H9 (cell line): ENCODE data around the gene MR1. TPM values are rescaled to one million over a fixed set of nuclear protein-coding genes. Genes with fewer than 3 reads are reported as not detected.
"Not testable (repeated sequence)": the region's sequence is repeated elsewhere in the genome, so short reads cannot be mapped to it uniquely, and the experiment has no call there.

ENCODE experiments used
- DNase-seq: peaks from one replicate; pipeline ENCODE4 v3.0.0-alpha.2; 2017
- H2AFZ ChIP-seq: one replicate; pipeline ENCODE4 v1.6.1; 2013; ENCODE audit warnings: mild to moderate bottlenecking, low read length, control low read depth, moderate library complexity
- H2AK5ac ChIP-seq: 2 replicates; pipeline ENCODE4 v1.6.1; 2013; ENCODE audit warnings: low read length, control low read depth, mixed read lengths; ENCODE audit not compliant: insufficient read length
- H2BK120ac ChIP-seq: one replicate; pipeline ENCODE4 v1.6.1; 2013; ENCODE audit warnings: low read depth, mild to moderate bottlenecking, low read length, control low read depth, inconsistent platforms; ENCODE audit not compliant: poor library complexity, severe bottlenecking
- H2BK12ac ChIP-seq: 2 replicates; pipeline ENCODE4 v1.6.1; 2013; ENCODE audit warnings: low read length, control low read depth, mixed read lengths, low read depth; ENCODE audit not compliant: insufficient read length
- H2BK15ac ChIP-seq: 2 replicates; pipeline ENCODE4 v1.6.1; 2013; ENCODE audit warnings: low read depth, low read length, control low read depth
- H2BK20ac ChIP-seq: one replicate; pipeline ENCODE4 v1.6.1; 2013; ENCODE audit warnings: low read depth, mild to moderate bottlenecking, low read length, control low read depth, inconsistent platforms; ENCODE audit not compliant: poor library complexity, severe bottlenecking
- H2BK5ac ChIP-seq: 2 replicates; pipeline ENCODE4 v1.6.1; 2013; ENCODE audit warnings: low read length, control low read depth, mixed read lengths; ENCODE audit not compliant: insufficient read length
- H3K14ac ChIP-seq: 2 replicates; pipeline ENCODE4 v1.6.1; 2013; ENCODE audit warnings: low read length, control low read depth; ENCODE audit not compliant: insufficient read depth
- H3K18ac ChIP-seq: 2 replicates; pipeline ENCODE4 v1.6.1; 2013; ENCODE audit warnings: low read depth, mild to moderate bottlenecking, mixed read lengths, low read length, control low read depth; ENCODE audit not compliant: insufficient read length
- H3K23ac ChIP-seq: 2 replicates; pipeline ENCODE4 v1.6.1; 2013; ENCODE audit warnings: low read length, control low read depth, mixed read lengths, low read depth; ENCODE audit not compliant: insufficient read length
- H3K23me2 ChIP-seq: 2 replicates; pipeline ENCODE4 v1.6.1; 2013; ENCODE audit warnings: low read depth, mild to moderate bottlenecking, mixed read lengths, low read length, control low read depth; ENCODE audit not compliant: insufficient read length, poor library complexity, severe bottlenecking
- H3K27ac ChIP-seq: 2 replicates; pipeline ENCODE4 v1.5.1; 2013; ENCODE audit warnings: low read length, control low read depth, mixed read lengths, low read depth; ENCODE audit not compliant: insufficient read length
- H3K27me3 ChIP-seq: 2 replicates; pipeline ENCODE4 v1.6.1; 2013; ENCODE audit warnings: low read length, control low read depth, inconsistent platforms; ENCODE audit not compliant: insufficient read depth
- H3K4ac ChIP-seq: 2 replicates; pipeline ENCODE4 v1.6.1; 2013; ENCODE audit warnings: low read depth, mild to moderate bottlenecking, control low read depth, inconsistent platforms, low read length, moderate library complexity
- H3K4me1 ChIP-seq: 2 replicates; pipeline ENCODE4 v1.6.1; 2013; ENCODE audit warnings: low read length, control low read depth, inconsistent platforms; ENCODE audit not compliant: insufficient read depth
- H3K4me2 ChIP-seq: 2 replicates; pipeline ENCODE4 v1.6.1; 2013; ENCODE audit warnings: low read length, control low read depth, mixed read lengths; ENCODE audit not compliant: insufficient read length, insufficient read depth
- H3K56ac ChIP-seq: 2 replicates; pipeline ENCODE4 v1.6.1; 2013; ENCODE audit warnings: low read depth, mild to moderate bottlenecking, mixed read lengths, low read length, control low read depth; ENCODE audit not compliant: insufficient read length
- H3K79me1 ChIP-seq: 2 replicates; pipeline ENCODE4 v1.6.1; 2013; ENCODE audit warnings: low read depth, mild to moderate bottlenecking, moderate library complexity, low read length, control low read depth, inconsistent platforms; ENCODE audit not compliant: insufficient read depth, poor library complexity, severe bottlenecking
- H3K79me2 ChIP-seq: 2 replicates; pipeline ENCODE4 v1.6.1; 2013; ENCODE audit warnings: low read length, control low read depth, inconsistent platforms; ENCODE audit not compliant: insufficient read depth
- H3K9ac ChIP-seq: 2 replicates; pipeline ENCODE4 v1.6.1; 2013; ENCODE audit warnings: low read length, control low read depth, mixed read lengths; ENCODE audit not compliant: insufficient read length; ENCODE audit errors: extremely low read depth
- H3K9me3 ChIP-seq: one replicate; pipeline ENCODE4 v1.6.1; 2013; ENCODE audit warnings: low read depth, low read length, inconsistent platforms; ENCODE audit not compliant: control insufficient read depth
- H3T11ph ChIP-seq: one replicate; pipeline ENCODE4 v1.6.1; 2013; ENCODE audit warnings: mild to moderate bottlenecking, low read length, control low read depth, inconsistent platforms
- H4K20me1 ChIP-seq: one replicate; pipeline ENCODE4 v1.6.1; 2013; ENCODE audit not compliant: control insufficient read depth, insufficient read length, insufficient read depth
- H4K5ac ChIP-seq: 2 replicates; pipeline ENCODE4 v1.6.1; 2013; ENCODE audit warnings: low read depth, mild to moderate bottlenecking, mixed read lengths, low read length, control low read depth; ENCODE audit not compliant: insufficient read length
- H4K8ac ChIP-seq: replicated peaks from 2 replicates; pipeline ENCODE4 v1.6.1; 2013; ENCODE audit warnings: low read length, control low read depth, mixed read lengths, low read depth; ENCODE audit not compliant: insufficient read length
- H4K91ac ChIP-seq: 2 replicates; pipeline ENCODE4 v1.6.1; 2013; ENCODE audit warnings: low read depth, mild to moderate bottlenecking, moderate library complexity, mixed read lengths, low read length, control low read depth; ENCODE audit not compliant: insufficient read length
- H3K27ac Mint-ChIP-seq, 3 experiments: 2 replicates in 2 of 3; 3 replicates in 1 of 3; pipeline ENCODE4 v1.8.0; 2020 to 2021; ENCODE audit warnings: mixed read lengths in 3 of 3, mild to moderate bottlenecking in 1 of 3, moderate library complexity in 1 of 3
- H3K27me3 Mint-ChIP-seq: 2 replicates; pipeline ENCODE4 v1.8.0; 2021; ENCODE audit warnings: low read depth, mild to moderate bottlenecking, moderate library complexity, mixed read lengths
- H3K36me3 Mint-ChIP-seq, 3 experiments: 2 replicates in 2 of 3; 3 replicates in 1 of 3; pipeline ENCODE4 v1.8.0; 2020 to 2021; ENCODE audit warnings: low read depth in 3 of 3, mixed read lengths in 3 of 3; ENCODE audit not compliant: insufficient read depth in 1 of 3
- H3K4me1 Mint-ChIP-seq, 2 experiments: 2 replicates each; pipeline ENCODE4 v1.8.0; 2020; ENCODE audit warnings: mixed read lengths in 2 of 2
- H3K4me3 Mint-ChIP-seq, 2 experiments: 2 replicates in 1 of 2; 3 replicates in 1 of 2; pipeline ENCODE4 v1.8.0; 2020 to 2021; ENCODE audit warnings: mild to moderate bottlenecking in 2 of 2, mixed read lengths in 2 of 2, moderate library complexity in 1 of 2
- H3K9me3 Mint-ChIP-seq, 2 experiments: 2 replicates in 1 of 2; 3 replicates in 1 of 2; pipeline ENCODE4 v1.8.0; 2020; ENCODE audit warnings: mild to moderate bottlenecking in 2 of 2, mixed read lengths in 2 of 2, moderate library complexity in 1 of 2
- CTCF ChIP-seq: fragments of 200-600 bp; sonication (generic); conservative IDR thresholded peaks from 3 replicates; pipeline ENCODE4 v1.8.0; 2021; ENCODE audit warnings: antibody characterized with exemption, mild to moderate bottlenecking
- WGBS: extraction: QIAGEN DNeasy Blood & Tissue Kit; methylation state at CpG from one replicate; pipeline ENCODE4 v1.1.7; 2013; ENCODE audit warnings: missing lambda C conversion rate, low lambda C conversion rate, mixed read lengths; ENCODE audit not compliant: insufficient read length; ENCODE audit errors: extremely low coverage; 5-methylcytosine and 5-hydroxymethylcytosine counted together
- total RNA-seq: library from RNA; stranded (reverse); gene quantifications from 2 replicates; pipeline ENCODE4 v1.2.1, GENCODE V29; 2021

Gene MR1
- total RNA-seq, 1 experiment from 2014 or later, result 0.02 TPM

- Histone ChIP-seq H3K79me2 (no peaks in the 10 kb centered on the region), H3K9ac (no peak overlapping the region), H3K4ac (no peak overlapping the region), H3K56ac (no peak overlapping the region), H2BK12ac (no peak overlapping the region), H3K27ac (no peak overlapping the region), H3K23me2 (no peaks in the 10 kb centered on the region), H4K91ac (no peak overlapping the region), H2BK20ac (no peak overlapping the region), H2AK5ac (no peak overlapping the region), H2BK15ac (no peak overlapping the region), H3K4me2 (no peak overlapping the region), H3K79me1 (no peaks in the 10 kb centered on the region), H3K27me3 (no peaks in the 10 kb centered on the region), H4K8ac (no peak overlapping the region), H4K5ac (no peak overlapping the region), H3K9me3 (no peaks in the 10 kb centered on the region), H3K14ac (no peak overlapping the region), H3K23ac (no peak overlapping the region), H2BK5ac (no peak overlapping the region), H2BK120ac (no peak overlapping the region), H3K18ac (no peak overlapping the region), H4K20me1 (no peaks in the 10 kb centered on the region), H3T11ph (no peak overlapping the region), H3K4me1 (no peaks in the 10 kb centered on the region; the same call in 1 of the 2 replicates), H2AFZ (no peak overlapping the region)
- H3K4me1 Mint-ChIP-seq, result peaks cover 34 to 41% of the 10 kb centered on the region in 2 experiments
- H3K4me3 Mint-ChIP-seq, result no peak overlapping the region
- no peak for TF ChIP-seq CTCF
- DNase-seq, result no peak
- no peak overlapping the region for H3K27ac Mint-ChIP-seq
- no peaks in the 10 kb centered on the region; the same call in none of the 2 replicates for H3K27me3 Mint-ChIP-seq
- no peaks in the 10 kb centered on the region; a peak in 1 of 5 replicates for H3K9me3 Mint-ChIP-seq
- peaks cover 0 to 4% (median 0%) of the 10 kb centered on the region in 3 experiments; a peak in 2 of 7 replicates for H3K36me3 Mint-ChIP-seq
- WGBS, result no CpG with 5 or more reads among the region's 1 CpG
Observed at GRCh38 chr1:181060066-181060465, 26.3 kb downstream of the MR1 start.

GRCh38 chr1:181060947-181061346, 27.2 kb downstream of the MR1 start:
- not testable (repeated sequence) for H3K9me3 Mint-ChIP-seq, H3K18ac ChIP-seq, H4K5ac ChIP-seq, H3K9me3 ChIP-seq, H2BK15ac ChIP-seq, H3K27me3 Mint-ChIP-seq, H3K36me3 Mint-ChIP-seq, H4K91ac ChIP-seq, H2AFZ ChIP-seq, H3K14ac ChIP-seq, H3K27ac Mint-ChIP-seq, H2AK5ac ChIP-seq, H4K8ac ChIP-seq, H3K27me3 ChIP-seq, H3K4me2 ChIP-seq, H3K56ac ChIP-seq, H2BK120ac ChIP-seq, H3K4me1 ChIP-seq, H4K20me1 ChIP-seq, H3K79me2 ChIP-seq, H3K23me2 ChIP-seq, H3K79me1 ChIP-seq, H3K4ac ChIP-seq, H2BK12ac ChIP-seq, H2BK5ac ChIP-seq, DNase-seq, H3K9ac ChIP-seq, H3K27ac ChIP-seq, H3K4me3 Mint-ChIP-seq, H2BK20ac ChIP-seq, H3T11ph ChIP-seq, H3K23ac ChIP-seq
- WGBS, result no CpG with 5 or more reads among the region's 4 CpGs
- peaks cover 40 to 45% of the 10 kb centered on the region in 2 experiments for H3K4me1 Mint-ChIP-seq
